ENCODE results near the gene SEMA6B. TPM values are rescaled to one million over a fixed set of nuclear protein-coding genes. Genes with fewer than 3 reads are reported as not detected.

The SEMA6B gene
- total and polyA plus RNA-seq, 2 of the 8 experiments (the other 6 are each of a cell fraction or from before 2014, with no cell fraction given), result 31.3 to 54.4 TPM

DNA sequence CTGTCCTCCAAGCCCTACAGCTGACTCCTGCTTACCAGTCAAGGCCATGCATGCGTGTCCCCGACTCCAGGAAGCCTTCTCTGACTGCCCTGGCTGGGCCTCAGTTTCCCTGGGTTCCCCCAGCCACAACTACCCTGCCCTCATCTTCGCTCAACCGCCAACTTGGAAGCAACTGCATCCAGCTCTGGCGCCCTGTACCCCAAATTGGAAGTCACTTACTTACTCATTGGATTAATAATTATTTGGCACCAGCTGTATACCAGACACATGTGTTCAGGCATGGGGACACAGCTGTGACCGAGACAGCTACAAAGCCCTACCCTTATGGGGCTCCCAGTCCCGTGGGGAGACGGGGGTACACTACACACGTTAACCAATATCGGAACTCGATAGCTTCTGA is 10.9 kb upstream of the SEMA6B start:
- Histone ChIP-seq H2AFZ (ENCODE audit: low read length) (no peak overlapping the region), H3K9ac (replicated peaks in 1 of 4; ENCODE audit: extremely low read depth in 1 of 4, low read depth in 3 of 4, low read length in 3 of 4) (no peak overlapping the region), H2BK20ac (ENCODE audit: low read length) (no peak overlapping the region), H3K14ac (ENCODE audit: insufficient read length) (no peak overlapping the region), H3K4ac (replicated peaks; ENCODE audit: insufficient read length, low read depth, low read length) (no peak overlapping the region), H3K27ac (ENCODE audit: low read depth, low read length) (no peak overlapping the region), H3K9me3 (ENCODE audit: insufficient read depth in 2 of 2, low read depth in 1 of 2, low read length in 1 of 2) (no peaks in the 10 kb centered on the region), H4K8ac (ENCODE audit: extremely low read depth, insufficient read depth, low read length) (no peak overlapping the region), H3K4me2 (ENCODE audit: insufficient read depth in 1 of 2, low read depth in 2 of 2, low read length in 2 of 2) (no peak overlapping the region), H4K91ac (replicated peaks; ENCODE audit: insufficient read length, low read length) (no peak overlapping the region), H3K4me1 (replicated peaks in 1 of 4; ENCODE audit: control insufficient read depth in 3 of 4, insufficient read depth in 4 of 4, low read length in 3 of 4) (peaks cover 0 to 6% (median 4%) of the 10 kb centered on the region in 4 experiments; a peak in 5 of 7 replicates), H3K56ac (replicated peaks; ENCODE audit: insufficient read length, low read depth, low read length) (no peak overlapping the region), H3K27me3 (replicated peaks in 1 of 4; ENCODE audit: control insufficient read depth in 3 of 4, extremely low read depth in 1 of 4, insufficient read depth in 3 of 4, low read length in 3 of 4) (no peaks in the 10 kb centered on the region), H3K23ac (ENCODE audit: insufficient read length) (no peak overlapping the region), H4K20me1 (replicated peaks in 1 of 2; ENCODE audit: control insufficient read depth in 1 of 2, insufficient read depth in 2 of 2, low read length in 2 of 2) (peaks cover 13 to 14% of the 10 kb centered on the region in 2 experiments), H3K79me2 (ENCODE audit: control insufficient read depth in 1 of 2, insufficient read depth in 2 of 2, low read length in 2 of 2) (peaks cover 0 to 20% of the 10 kb centered on the region in 2 experiments; a peak in 1 of 4 replicates), H4K5ac (ENCODE audit: insufficient read length, low read depth, low read length) (no peak overlapping the region), H3K23me2 (ENCODE audit: low read depth, low read length) (no peaks in the 10 kb centered on the region), H2BK15ac (ENCODE audit: low read length) (no peak overlapping the region), H2BK12ac (ENCODE audit: low read depth, low read length) (no peak overlapping the region), H3K36me3 (ENCODE audit: control insufficient read depth in 2 of 4, insufficient read depth in 4 of 4, low read length in 3 of 4) (no peaks in the 10 kb centered on the region), H3K79me1 (ENCODE audit: low read depth, low read length) (peaks cover 12% of the 10 kb centered on the region), H3K4me3 (ENCODE audit: extremely low read depth in 1 of 4, insufficient read depth in 2 of 4, low read depth in 3 of 4, low read length in 4 of 4) (no peak overlapping the region), H2BK5ac (ENCODE audit: low read depth, low read length) (no peak overlapping the region), H2AK5ac (ENCODE audit: low read depth, low read length) (no peak overlapping the region), H2BK120ac (replicated peaks; ENCODE audit: low read depth, low read length) (no peak overlapping the region), H3K18ac (ENCODE audit: extremely low read depth, low read length) (no peak overlapping the region)
- TF ChIP-seq CTBP2 (IDR thresholded peaks at IDR 0.05; ENCODE audit: borderline replicate concordance, insufficient read depth, insufficient read length, low read length) (no peak), BCL11A (IDR thresholded peaks at IDR 0.05; ENCODE audit: low read depth in 2 of 2, low read length in 2 of 2) (no peak), JUND (IDR thresholded peaks at IDR 0.05; ENCODE audit: low read length) (no peak), SIRT6 (IDR thresholded peaks at IDR 0.05; ENCODE audit: low read length) (no peak), BRCA1 (IDR thresholded peaks at IDR 0.05; ENCODE audit: low read depth, low read length) (no peak), CHD2 (IDR thresholded peaks at IDR 0.05; ENCODE audit: low read length) (no peak)
- no peak for DNase-seq (ENCODE audit: low read depth in 1 of 2, low spot score in 2 of 2)
- POLR2A ChIA-PET (ENCODE audit: partially characterized antibody), result interaction anchor here (0.7 to 1.3 kb wide), 4 partner anchors 10 to 62 kb away, joined by 3 to 4 read pairs (median 3); no protein-coding TSS in a partner anchor
- WGBS, 2 experiments (ENCODE audit: extremely low coverage in 1 of 2, insufficient coverage in 1 of 2, insufficient read length in 1 of 2, insufficient replicate concordance in 2 of 2, low coverage in 1 of 2, low lambda C conversion rate in 2 of 2, missing lambda C conversion rate in 1 of 2), result 91% methylated on average over 11 of the region's 11 CpGs; no CpG with 5 or more reads in 1 of the 2 experiments
- no peak for FAIRE-seq
- CTCF ChIA-PET (ENCODE audit: partially characterized antibody), result interaction anchor here (0.6 to 14.7 kb wide), 14 partner anchors 8 to 168 kb away, joined by 3 to 316 read pairs (median 6); partner anchors contain the start of genes CHAF1A and PLIN5

Measured in H1 (cell line).